Mesenchymal stem cell (in vitro differentiated cells and primary cell): Measurements from ENCODE around the gene RAF1.

Experiments
- DNase-seq: peaks from one replicate; pipeline ENCODE4 v3.0.0-alpha.2; 2013
- H2AFZ ChIP-seq: one replicate; pipeline ENCODE4 v1.6.1; 2013; ENCODE audit warnings: low read depth, mild to moderate bottlenecking, control low read depth, inconsistent platforms, low read length, moderate library complexity
- H2AK5ac ChIP-seq: 2 replicates; pipeline ENCODE4 v1.6.1; 2013; ENCODE audit warnings: low read length, moderate library complexity, mild to moderate bottlenecking, inconsistent platforms; ENCODE audit not compliant: severe bottlenecking
- H2BK120ac ChIP-seq: one replicate; pipeline ENCODE4 v1.6.1; 2013; ENCODE audit warnings: low read depth, mild to moderate bottlenecking, inconsistent platforms, low read length, moderate library complexity
- H2BK12ac ChIP-seq, 2 experiments: one replicate each; pipeline ENCODE4 v1.6.1; 2013; ENCODE audit warnings: inconsistent platforms in 2 of 2, low read length in 2 of 2, mild to moderate bottlenecking in 2 of 2, moderate library complexity in 2 of 2, control low read depth in 1 of 2
- H2BK15ac ChIP-seq: one replicate; pipeline ENCODE4 v1.6.1; 2013; ENCODE audit warnings: mild to moderate bottlenecking, low read depth, inconsistent platforms; ENCODE audit not compliant: poor library complexity, severe bottlenecking
- H2BK5ac ChIP-seq: 2 replicates; pipeline ENCODE4 v1.6.1; 2013; ENCODE audit warnings: low read depth, mild to moderate bottlenecking, low read length, control low read depth, inconsistent platforms; ENCODE audit not compliant: poor library complexity, severe bottlenecking
- H3K14ac ChIP-seq, 2 experiments: one replicate each; pipeline ENCODE4 v1.6.1; 2013; ENCODE audit warnings: inconsistent platforms in 2 of 2, low read length in 2 of 2, control low read depth in 1 of 2, mild to moderate bottlenecking in 1 of 2, moderate library complexity in 1 of 2
- H3K18ac ChIP-seq, 2 experiments: one replicate each; pipeline ENCODE4 v1.6.1; 2013; ENCODE audit warnings: inconsistent platforms in 2 of 2, low read length in 2 of 2, control low read depth in 1 of 2, low read depth in 1 of 2, mild to moderate bottlenecking in 1 of 2
- H3K23ac ChIP-seq, 2 experiments: one replicate each; pipeline ENCODE4 v1.6.1; 2013; ENCODE audit warnings: inconsistent platforms in 2 of 2, low read length in 2 of 2, mild to moderate bottlenecking in 2 of 2, moderate library complexity in 2 of 2, control low read depth in 1 of 2
- H3K27ac ChIP-seq: 2 replicates; pipeline ENCODE4 v1.5.1; 2013; ENCODE audit warnings: mild to moderate bottlenecking, moderate library complexity, low read length, control low read depth, inconsistent platforms; ENCODE audit not compliant: poor library complexity, severe bottlenecking
- H3K27me3 ChIP-seq, 2 experiments: 2 replicates each; pipeline versions ENCODE4 v1.6.1 to v1.7.0; 2013; ENCODE audit warnings: low read length in 2 of 2, mild to moderate bottlenecking in 2 of 2, moderate library complexity in 2 of 2, control low read depth in 1 of 2, inconsistent platforms in 1 of 2; ENCODE audit not compliant: control insufficient read depth in 1 of 2, insufficient read depth in 1 of 2
- H3K36me3 ChIP-seq, 2 experiments: 2 replicates each; pipeline versions ENCODE4 v1.6.1 to v1.7.0; 2013; ENCODE audit warnings: low read length in 2 of 2, control low read depth in 1 of 2, inconsistent platforms in 1 of 2, low read depth in 1 of 2, mild to moderate bottlenecking in 1 of 2; ENCODE audit not compliant: insufficient read depth in 2 of 2, control insufficient read depth in 1 of 2
- H3K4ac ChIP-seq, 2 experiments: one replicate each; pipeline ENCODE4 v1.6.1; 2013; ENCODE audit warnings: inconsistent platforms in 2 of 2, low read length in 2 of 2, mild to moderate bottlenecking in 2 of 2, moderate library complexity in 2 of 2, control low read depth in 1 of 2, low read depth in 1 of 2
- H3K4me1 ChIP-seq: 2 replicates; pipeline ENCODE4 v1.6.1; 2013; ENCODE audit warnings: low read depth, low read length, control low read depth; ENCODE audit not compliant: control insufficient read depth, insufficient read depth
- H3K4me2 ChIP-seq: 2 replicates; pipeline ENCODE4 v1.6.1; 2013; ENCODE audit warnings: low read length, mild to moderate bottlenecking, inconsistent platforms; ENCODE audit not compliant: poor library complexity, severe bottlenecking
- H3K4me3 ChIP-seq, 2 experiments: 2 replicates each; pipeline versions ENCODE4 v1.5.1 to v1.7.0; 2013; ENCODE audit warnings: low read length in 2 of 2, mild to moderate bottlenecking in 2 of 2, control low read depth in 1 of 2, low read depth in 1 of 2; ENCODE audit not compliant: insufficient read depth in 1 of 2
- H3K79me1 ChIP-seq: replicated peaks from 2 replicates; pipeline ENCODE4 v1.6.1; 2013; ENCODE audit warnings: mild to moderate bottlenecking, control low read depth, low read length, inconsistent platforms; ENCODE audit not compliant: poor library complexity, severe bottlenecking
- H3K9ac ChIP-seq: 2 replicates; pipeline ENCODE4 v1.7.0; 2013; ENCODE audit warnings: mild to moderate bottlenecking, low read length, moderate library complexity
- H3K9me3 ChIP-seq: 2 replicates; pipeline ENCODE4 v1.7.0; 2013; ENCODE audit warnings: mild to moderate bottlenecking, low read length; ENCODE audit not compliant: control insufficient read depth
- H4K8ac ChIP-seq: one replicate; pipeline ENCODE4 v1.6.1; 2013; ENCODE audit warnings: inconsistent platforms, mild to moderate bottlenecking, low read length, moderate library complexity
- H4K91ac ChIP-seq: one replicate; pipeline ENCODE4 v1.6.1; 2013; ENCODE audit warnings: mild to moderate bottlenecking, low read length, inconsistent platforms
- WGBS: methylation state at CpG from one replicate; pipeline ENCODE4 v1.1.7; 2013; ENCODE audit warnings: mixed read lengths; 5-methylcytosine and 5-hydroxymethylcytosine counted together

RAF1 gene

GRCh38 chr3:12670365-12671119 lies 6.6 kb upstream of the RAF1 start:
- Histone ChIP-seq H3K4me2 (no peak overlapping the region), H3K14ac (no peak overlapping the region), H3K23ac (no peak overlapping the region), H2AFZ (no peak overlapping the region), H3K36me3 (no peaks in the 10 kb centered on the region), H2AK5ac (no peak overlapping the region), H3K27me3 (no peaks in the 10 kb centered on the region), H3K79me1 (no peaks in the 10 kb centered on the region), H3K27ac (no peak overlapping the region), H2BK12ac (no peak overlapping the region), H3K4ac (no peak overlapping the region), H4K8ac (no peak overlapping the region), H3K4me1 (peaks cover 1% of the 10 kb centered on the region), H2BK5ac (no peak overlapping the region), H4K91ac (no peak overlapping the region), H3K9me3 (no peaks in the 10 kb centered on the region), H3K9ac (no peak overlapping the region), H2BK120ac (no peak overlapping the region), H3K18ac (no peak overlapping the region), H3K4me3 (no peak overlapping the region), H2BK15ac (no peak overlapping the region)
- DNase-seq: no peak
- 83% methylated on average over 3 of the region's 10 CpGs for WGBS

GRCh38 chr3:12663401-12663935 lies 449 bp downstream of the RAF1 start:
- H3K4me2 ChIP-seq: peak overlapping the region; percentile 83
- no peaks in the 10 kb centered on the region for H3K79me1 ChIP-seq
- H3K18ac ChIP-seq: peak overlapping the region; percentile 93 to 99
- H3K14ac ChIP-seq: peak overlapping the region; percentile 40 to 99
- peak overlapping the region; percentile 99 to 100 for H3K4ac ChIP-seq
- peak overlapping the region; percentile 98 for H3K9ac ChIP-seq
- H2AFZ ChIP-seq: peak overlapping the region; percentile 96
- H3K4me1 ChIP-seq: peaks cover 10% of the 10 kb centered on the region
- H2BK5ac ChIP-seq: peak overlapping the region; percentile 95
- peak overlapping the region; percentile 3 to 44 for H3K23ac ChIP-seq
- H3K9me3 ChIP-seq: no peaks in the 10 kb centered on the region
- peak overlapping the region; percentile 99 for H2BK120ac ChIP-seq
- H2AK5ac ChIP-seq: no peak overlapping the region
- peak overlapping the region in 1 of 2 experiments; percentile 57 for H2BK12ac ChIP-seq
- no peak for DNase-seq
- no peaks in the 10 kb centered on the region for H3K27me3 ChIP-seq
- no peaks in the 10 kb centered on the region for H3K36me3 ChIP-seq
- H4K91ac ChIP-seq: peak overlapping the region; percentile 96
- H4K8ac ChIP-seq: peak overlapping the region; percentile 98
- peak overlapping the region; percentile 92 for H3K27ac ChIP-seq
- H2BK15ac ChIP-seq: peak overlapping the region; percentile 90
- WGBS: 0% methylated on average over 43 of the region's 45 CpGs
- H3K4me3 ChIP-seq: peak overlapping the region; percentile 94 to 100

GRCh38 chr3:12662593-12663400 lies 1.1 kb downstream of the RAF1 start:
- H2BK5ac ChIP-seq: no peak overlapping the region
- H4K91ac ChIP-seq: no peak overlapping the region
- H3K4me3 ChIP-seq: peak overlapping the region; percentile 94 to 100
- H3K27ac ChIP-seq: peak overlapping the region; percentile 59
- H2BK12ac ChIP-seq: no peak overlapping the region
- H3K14ac ChIP-seq: no peak overlapping the region
- no peaks in the 10 kb centered on the region for H3K27me3 ChIP-seq
- no peak overlapping the region for H3K23ac ChIP-seq
- H3K18ac ChIP-seq: peak overlapping the region in 1 of 2 experiments; percentile 93
- H2BK120ac ChIP-seq: no peak overlapping the region
- no peak overlapping the region for H2AFZ ChIP-seq
- peak overlapping the region; percentile 83 for H3K4me2 ChIP-seq
- WGBS: under 1% methylated on average over 26 of the region's 26 CpGs
- no peaks in the 10 kb centered on the region for H3K9me3 ChIP-seq
- H3K4me1 ChIP-seq: peaks cover 10% of the 10 kb centered on the region
- H2AK5ac ChIP-seq: no peak overlapping the region
- H4K8ac ChIP-seq: no peak overlapping the region
- H3K36me3 ChIP-seq: no peaks in the 10 kb centered on the region
- peak overlapping the region; percentile 98 for H3K9ac ChIP-seq
- DNase-seq: peak; percentile 58
- no peak overlapping the region for H2BK15ac ChIP-seq
- peak overlapping the region; percentile 99 to 100 for H3K4ac ChIP-seq
- H3K79me1 ChIP-seq: no peaks in the 10 kb centered on the region
